H9 (cell line): ENCODE results near the gene KAZN. TPM values are rescaled to one million over a fixed set of nuclear protein-coding genes. Genes with fewer than 3 reads are reported as not detected.

Source experiments
- DNase-seq: peaks from one replicate; pipeline ENCODE4 v3.0.0-alpha.2; 2017
- H2AFZ ChIP-seq: one replicate; pipeline ENCODE4 v1.6.1; 2013; ENCODE audit warnings: mild to moderate bottlenecking, low read length, control low read depth, moderate library complexity
- H2AK5ac ChIP-seq: 2 replicates; pipeline ENCODE4 v1.6.1; 2013; ENCODE audit warnings: low read length, control low read depth, mixed read lengths; ENCODE audit not compliant: insufficient read length
- H2BK120ac ChIP-seq: one replicate; pipeline ENCODE4 v1.6.1; 2013; ENCODE audit warnings: low read depth, mild to moderate bottlenecking, low read length, control low read depth, inconsistent platforms; ENCODE audit not compliant: poor library complexity, severe bottlenecking
- H2BK12ac ChIP-seq: 2 replicates; pipeline ENCODE4 v1.6.1; 2013; ENCODE audit warnings: low read length, control low read depth, mixed read lengths, low read depth; ENCODE audit not compliant: insufficient read length
- H2BK15ac ChIP-seq: 2 replicates; pipeline ENCODE4 v1.6.1; 2013; ENCODE audit warnings: low read depth, low read length, control low read depth
- H2BK20ac ChIP-seq: one replicate; pipeline ENCODE4 v1.6.1; 2013; ENCODE audit warnings: low read depth, mild to moderate bottlenecking, low read length, control low read depth, inconsistent platforms; ENCODE audit not compliant: poor library complexity, severe bottlenecking
- H2BK5ac ChIP-seq: 2 replicates; pipeline ENCODE4 v1.6.1; 2013; ENCODE audit warnings: low read length, control low read depth, mixed read lengths; ENCODE audit not compliant: insufficient read length
- H3K14ac ChIP-seq: 2 replicates; pipeline ENCODE4 v1.6.1; 2013; ENCODE audit warnings: low read length, control low read depth; ENCODE audit not compliant: insufficient read depth
- H3K18ac ChIP-seq: 2 replicates; pipeline ENCODE4 v1.6.1; 2013; ENCODE audit warnings: low read depth, mild to moderate bottlenecking, mixed read lengths, low read length, control low read depth; ENCODE audit not compliant: insufficient read length
- H3K23ac ChIP-seq: 2 replicates; pipeline ENCODE4 v1.6.1; 2013; ENCODE audit warnings: low read length, control low read depth, mixed read lengths, low read depth; ENCODE audit not compliant: insufficient read length
- H3K23me2 ChIP-seq: 2 replicates; pipeline ENCODE4 v1.6.1; 2013; ENCODE audit warnings: low read depth, mild to moderate bottlenecking, mixed read lengths, low read length, control low read depth; ENCODE audit not compliant: insufficient read length, poor library complexity, severe bottlenecking
- H3K27ac ChIP-seq: 2 replicates; pipeline ENCODE4 v1.5.1; 2013; ENCODE audit warnings: low read length, control low read depth, mixed read lengths, low read depth; ENCODE audit not compliant: insufficient read length
- H3K27me3 ChIP-seq: 2 replicates; pipeline ENCODE4 v1.6.1; 2013; ENCODE audit warnings: low read length, control low read depth, inconsistent platforms; ENCODE audit not compliant: insufficient read depth
- H3K4ac ChIP-seq: 2 replicates; pipeline ENCODE4 v1.6.1; 2013; ENCODE audit warnings: low read depth, mild to moderate bottlenecking, control low read depth, inconsistent platforms, low read length, moderate library complexity
- H3K4me1 ChIP-seq: 2 replicates; pipeline ENCODE4 v1.6.1; 2013; ENCODE audit warnings: low read length, control low read depth, inconsistent platforms; ENCODE audit not compliant: insufficient read depth
- H3K4me2 ChIP-seq: 2 replicates; pipeline ENCODE4 v1.6.1; 2013; ENCODE audit warnings: low read length, control low read depth, mixed read lengths; ENCODE audit not compliant: insufficient read length, insufficient read depth
- H3K56ac ChIP-seq: 2 replicates; pipeline ENCODE4 v1.6.1; 2013; ENCODE audit warnings: low read depth, mild to moderate bottlenecking, mixed read lengths, low read length, control low read depth; ENCODE audit not compliant: insufficient read length
- H3K79me1 ChIP-seq: 2 replicates; pipeline ENCODE4 v1.6.1; 2013; ENCODE audit warnings: low read depth, mild to moderate bottlenecking, moderate library complexity, low read length, control low read depth, inconsistent platforms; ENCODE audit not compliant: insufficient read depth, poor library complexity, severe bottlenecking
- H3K79me2 ChIP-seq: 2 replicates; pipeline ENCODE4 v1.6.1; 2013; ENCODE audit warnings: low read length, control low read depth, inconsistent platforms; ENCODE audit not compliant: insufficient read depth
- H3K9ac ChIP-seq: 2 replicates; pipeline ENCODE4 v1.6.1; 2013; ENCODE audit warnings: low read length, control low read depth, mixed read lengths; ENCODE audit not compliant: insufficient read length; ENCODE audit errors: extremely low read depth
- H3K9me3 ChIP-seq: one replicate; pipeline ENCODE4 v1.6.1; 2013; ENCODE audit warnings: low read depth, low read length, inconsistent platforms; ENCODE audit not compliant: control insufficient read depth
- H3T11ph ChIP-seq: one replicate; pipeline ENCODE4 v1.6.1; 2013; ENCODE audit warnings: mild to moderate bottlenecking, low read length, control low read depth, inconsistent platforms
- H4K20me1 ChIP-seq: one replicate; pipeline ENCODE4 v1.6.1; 2013; ENCODE audit not compliant: control insufficient read depth, insufficient read length, insufficient read depth
- H4K5ac ChIP-seq: 2 replicates; pipeline ENCODE4 v1.6.1; 2013; ENCODE audit warnings: low read depth, mild to moderate bottlenecking, mixed read lengths, low read length, control low read depth; ENCODE audit not compliant: insufficient read length
- H4K8ac ChIP-seq: replicated peaks from 2 replicates; pipeline ENCODE4 v1.6.1; 2013; ENCODE audit warnings: low read length, control low read depth, mixed read lengths, low read depth; ENCODE audit not compliant: insufficient read length
- H4K91ac ChIP-seq: 2 replicates; pipeline ENCODE4 v1.6.1; 2013; ENCODE audit warnings: low read depth, mild to moderate bottlenecking, moderate library complexity, mixed read lengths, low read length, control low read depth; ENCODE audit not compliant: insufficient read length
- H3K27ac Mint-ChIP-seq, 3 experiments: 2 replicates in 2 of 3; 3 replicates in 1 of 3; pipeline ENCODE4 v1.8.0; 2020 to 2021; ENCODE audit warnings: mixed read lengths in 3 of 3, mild to moderate bottlenecking in 1 of 3, moderate library complexity in 1 of 3
- H3K27me3 Mint-ChIP-seq: 2 replicates; pipeline ENCODE4 v1.8.0; 2021; ENCODE audit warnings: low read depth, mild to moderate bottlenecking, moderate library complexity, mixed read lengths
- H3K36me3 Mint-ChIP-seq, 3 experiments: 2 replicates in 2 of 3; 3 replicates in 1 of 3; pipeline ENCODE4 v1.8.0; 2020 to 2021; ENCODE audit warnings: low read depth in 3 of 3, mixed read lengths in 3 of 3; ENCODE audit not compliant: insufficient read depth in 1 of 3
- H3K4me1 Mint-ChIP-seq, 2 experiments: 2 replicates each; pipeline ENCODE4 v1.8.0; 2020; ENCODE audit warnings: mixed read lengths in 2 of 2
- H3K4me3 Mint-ChIP-seq, 2 experiments: 2 replicates in 1 of 2; 3 replicates in 1 of 2; pipeline ENCODE4 v1.8.0; 2020 to 2021; ENCODE audit warnings: mild to moderate bottlenecking in 2 of 2, mixed read lengths in 2 of 2, moderate library complexity in 1 of 2
- H3K9me3 Mint-ChIP-seq, 2 experiments: 2 replicates in 1 of 2; 3 replicates in 1 of 2; pipeline ENCODE4 v1.8.0; 2020; ENCODE audit warnings: mild to moderate bottlenecking in 2 of 2, mixed read lengths in 2 of 2, moderate library complexity in 1 of 2
- WGBS: extraction: QIAGEN DNeasy Blood & Tissue Kit; methylation state at CpG from one replicate; pipeline ENCODE4 v1.1.7; 2013; ENCODE audit warnings: missing lambda C conversion rate, low lambda C conversion rate, mixed read lengths; ENCODE audit not compliant: insufficient read length; ENCODE audit errors: extremely low coverage; 5-methylcytosine and 5-hydroxymethylcytosine counted together
- total RNA-seq: library from RNA; stranded (reverse); gene quantifications from 2 replicates; pipeline ENCODE4 v1.2.1, GENCODE V29; 2021
- TF ChIP-seq, protein P1 (sequence below): fragments of 200-600 bp; sonication (generic); conservative IDR thresholded peaks from 3 replicates; pipeline ENCODE4 v1.8.0; 2021; ENCODE audit warnings: antibody characterized with exemption, mild to moderate bottlenecking

The KAZN gene
- total RNA-seq, 1 experiment from 2014 or later = 7.6 TPM

GRCh38 chr1:14999441-14999840 is 401.0 kb downstream of the KAZN start:
- H3K9ac ChIP-seq = no peak overlapping the region
- H2BK12ac ChIP-seq = no peak overlapping the region
- H4K5ac ChIP-seq = no peak overlapping the region
- H3K4me2 ChIP-seq = no peak overlapping the region
- peaks cover 0 to 3% of the 10 kb centered on the region in 2 experiments; a peak in 1 of 5 replicates for H3K9me3 Mint-ChIP-seq
- H2BK20ac ChIP-seq = no peak overlapping the region
- no peaks in the 10 kb centered on the region for H3K36me3 Mint-ChIP-seq
- no peak overlapping the region for H3K14ac ChIP-seq
- H3K18ac ChIP-seq = no peak overlapping the region
- H3T11ph ChIP-seq = no peak overlapping the region
- H4K91ac ChIP-seq = no peak overlapping the region
- no CpG with 5 or more reads among the region's 10 CpGs for WGBS
- no peaks in the 10 kb centered on the region for H3K79me2 ChIP-seq
- no peak overlapping the region for H3K23ac ChIP-seq
- H3K4me1 Mint-ChIP-seq = peaks cover 15 to 18% of the 10 kb centered on the region in 2 experiments
- H2AK5ac ChIP-seq = no peak overlapping the region
- H3K4me1 ChIP-seq = no peaks in the 10 kb centered on the region
- no peaks in the 10 kb centered on the region for H3K79me1 ChIP-seq
- H3K56ac ChIP-seq = no peak overlapping the region
- H4K8ac ChIP-seq = no peak overlapping the region
- H3K27me3 Mint-ChIP-seq = no peaks in the 10 kb centered on the region
- no peak overlapping the region for H2AFZ ChIP-seq
- H3K27me3 ChIP-seq = no peaks in the 10 kb centered on the region
- H3K4me3 Mint-ChIP-seq = no peak overlapping the region
- no peak overlapping the region for H2BK120ac ChIP-seq
- no peak for DNase-seq
- H3K4ac ChIP-seq = no peak overlapping the region
- TF ChIP-seq, protein P1, sequence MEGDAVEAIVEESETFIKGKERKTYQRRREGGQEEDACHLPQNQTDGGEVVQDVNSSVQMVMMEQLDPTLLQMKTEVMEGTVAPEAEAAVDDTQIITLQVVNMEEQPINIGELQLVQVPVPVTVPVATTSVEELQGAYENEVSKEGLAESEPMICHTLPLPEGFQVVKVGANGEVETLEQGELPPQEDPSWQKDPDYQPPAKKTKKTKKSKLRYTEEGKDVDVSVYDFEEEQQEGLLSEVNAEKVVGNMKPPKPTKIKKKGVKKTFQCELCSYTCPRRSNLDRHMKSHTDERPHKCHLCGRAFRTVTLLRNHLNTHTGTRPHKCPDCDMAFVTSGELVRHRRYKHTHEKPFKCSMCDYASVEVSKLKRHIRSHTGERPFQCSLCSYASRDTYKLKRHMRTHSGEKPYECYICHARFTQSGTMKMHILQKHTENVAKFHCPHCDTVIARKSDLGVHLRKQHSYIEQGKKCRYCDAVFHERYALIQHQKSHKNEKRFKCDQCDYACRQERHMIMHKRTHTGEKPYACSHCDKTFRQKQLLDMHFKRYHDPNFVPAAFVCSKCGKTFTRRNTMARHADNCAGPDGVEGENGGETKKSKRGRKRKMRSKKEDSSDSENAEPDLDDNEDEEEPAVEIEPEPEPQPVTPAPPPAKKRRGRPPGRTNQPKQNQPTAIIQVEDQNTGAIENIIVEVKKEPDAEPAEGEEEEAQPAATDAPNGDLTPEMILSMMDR = no peak
- H4K20me1 ChIP-seq = no peaks in the 10 kb centered on the region
- no peak overlapping the region; a peak in 1 of 7 replicates for H3K27ac Mint-ChIP-seq
- H2BK5ac ChIP-seq = no peak overlapping the region
- no peak overlapping the region for H3K27ac ChIP-seq
- H2BK15ac ChIP-seq = no peak overlapping the region
- no peaks in the 10 kb centered on the region for H3K9me3 ChIP-seq
- no peaks in the 10 kb centered on the region for H3K23me2 ChIP-seq
